Measurements from ENCODE around the gene FAM110A.
"Not testable (repeated sequence)": the region's sequence is repeated elsewhere in the genome, so short reads cannot be mapped to it uniquely, and the experiment has no call there.

The FAM110A gene

DNA sequence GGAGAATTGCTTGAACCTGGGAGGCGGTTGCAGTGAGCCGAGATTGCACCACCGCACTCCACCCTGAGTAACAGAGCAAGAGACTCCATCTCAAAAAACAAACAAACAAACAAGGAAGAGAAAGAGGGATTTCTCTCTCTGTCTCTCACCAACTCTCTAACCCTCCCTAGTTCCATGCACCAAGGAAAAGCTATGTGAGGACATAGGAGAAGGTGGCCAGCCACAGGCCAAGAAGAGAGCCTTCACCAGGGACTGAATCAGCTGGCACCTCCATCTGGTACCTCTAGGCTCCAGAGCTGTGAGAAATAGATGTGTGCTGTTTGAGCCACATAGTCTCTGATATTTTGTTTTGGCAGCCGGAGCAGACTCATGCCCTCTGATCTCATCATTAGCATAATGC, 9.0 kb upstream of the FAM110A start:
- DNase-seq, result no peak

DNA sequence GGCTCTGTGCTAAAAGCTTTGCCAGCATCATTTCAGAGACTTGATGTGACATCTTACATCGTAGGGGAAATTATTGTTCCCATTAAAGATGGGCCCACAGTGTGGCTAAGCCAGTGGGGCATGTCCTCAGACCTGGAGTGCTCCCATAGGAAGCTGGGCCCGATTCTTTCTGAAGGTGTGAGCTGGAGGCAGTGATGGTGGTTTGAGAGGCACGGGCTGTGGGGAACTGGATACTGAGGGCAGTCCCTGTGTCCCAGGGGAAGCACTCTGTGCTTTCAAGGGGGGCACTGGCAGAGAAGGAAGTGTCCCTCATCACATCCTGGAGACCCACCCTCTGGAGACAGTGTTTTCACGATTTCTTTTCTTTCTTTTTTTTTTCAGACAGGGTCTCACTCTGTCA, 8.6 kb upstream of the FAM110A start:
- no peak for DNase-seq

GRCh38 chr20:825710-826421, 7.6 kb upstream of the FAM110A start:
- peak; percentile 61 for DNase-seq

DNA sequence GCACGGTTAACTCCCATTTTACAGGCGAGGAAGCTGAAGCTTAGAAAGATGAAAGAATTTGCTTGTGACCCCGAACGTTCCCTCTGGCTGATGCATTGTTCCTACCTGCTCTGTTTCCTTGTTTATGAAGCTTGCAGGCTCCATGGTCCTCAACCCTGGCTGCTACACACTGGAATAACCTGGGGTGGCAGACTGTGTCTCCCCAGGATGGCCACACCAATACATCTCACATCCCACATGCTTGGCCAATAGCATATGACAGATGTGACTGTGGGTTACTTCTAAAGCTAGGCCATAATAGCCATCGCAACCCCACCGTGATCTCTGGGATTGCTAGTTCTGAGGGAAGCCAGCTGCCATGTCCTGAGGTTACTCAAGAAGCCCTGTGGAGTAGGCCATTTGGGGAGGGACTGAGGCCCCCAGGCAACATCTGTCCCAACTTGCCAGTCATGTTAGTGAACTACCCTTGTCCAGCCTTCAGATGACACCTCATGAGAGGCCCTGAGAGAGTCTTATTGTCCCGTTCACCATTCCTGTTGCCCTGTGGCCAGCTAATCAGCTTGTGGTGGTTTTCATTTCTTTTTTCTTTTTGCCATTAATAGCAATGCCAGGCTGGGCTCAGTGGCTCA, 6.7 kb upstream of the FAM110A start:
- DNase-seq, result no peak

- not testable (repeated sequence) for DNase-seq
Measured at GRCh38 chr20:827981-828380, 5.5 kb upstream of the FAM110A start.

- no peak for DNase-seq
Measured at GRCh38 chr20:828987-829386, 4.5 kb upstream of the FAM110A start.

DNA sequence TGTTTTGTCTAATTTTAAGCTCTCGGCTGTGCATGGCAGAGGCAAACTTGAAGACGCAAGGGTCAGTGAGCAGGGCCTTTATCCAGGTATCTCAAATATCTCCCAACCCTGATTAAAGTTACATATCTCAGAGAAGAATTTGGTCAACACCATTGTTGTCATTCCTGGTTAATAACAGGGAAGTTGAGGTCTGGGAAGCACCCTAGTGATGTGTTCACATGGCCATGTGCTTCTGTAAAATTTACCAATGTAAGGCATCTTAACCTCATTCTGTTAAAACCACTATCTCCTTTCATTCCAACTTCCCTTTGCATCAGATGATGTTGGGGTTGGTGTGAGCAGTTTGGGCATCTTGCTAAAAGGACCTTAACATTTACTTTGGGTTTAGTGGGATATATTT, 4.0 kb upstream of the FAM110A start:
- DNase-seq, result peak; percentile 91

DNA sequence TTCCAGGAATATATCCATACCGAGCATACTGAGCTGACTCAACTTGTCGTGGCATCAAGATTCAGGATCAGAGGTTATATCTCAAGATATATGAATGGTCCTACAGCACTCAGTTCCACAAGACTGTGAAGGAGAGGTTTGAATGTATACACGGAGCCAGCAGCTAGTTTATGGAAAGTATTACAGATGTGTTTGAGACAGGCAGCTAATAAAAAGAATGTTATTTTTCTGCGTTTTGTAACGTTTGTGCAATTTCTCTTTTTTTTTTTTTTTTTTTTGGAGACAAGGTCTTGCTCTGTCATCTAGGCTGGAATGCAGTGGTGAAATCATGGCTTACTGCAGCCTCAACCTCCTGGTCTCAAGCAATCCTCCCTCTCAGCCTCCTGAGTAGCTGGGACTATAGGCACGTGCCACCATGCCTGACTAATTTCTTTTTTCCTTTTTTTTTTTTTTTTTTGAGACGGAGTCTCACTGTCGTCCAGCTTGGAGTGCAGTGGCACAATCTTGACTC, 3.4 kb upstream of the FAM110A start:
- no peak for DNase-seq

- DNase-seq, result no peak
Measured at GRCh38 chr20:831251-831650, 2.3 kb upstream of the FAM110A start.

- DNase-seq, result no peak
Measured at GRCh38 chr20:831956-832355, 1.6 kb upstream of the FAM110A start.

DNA sequence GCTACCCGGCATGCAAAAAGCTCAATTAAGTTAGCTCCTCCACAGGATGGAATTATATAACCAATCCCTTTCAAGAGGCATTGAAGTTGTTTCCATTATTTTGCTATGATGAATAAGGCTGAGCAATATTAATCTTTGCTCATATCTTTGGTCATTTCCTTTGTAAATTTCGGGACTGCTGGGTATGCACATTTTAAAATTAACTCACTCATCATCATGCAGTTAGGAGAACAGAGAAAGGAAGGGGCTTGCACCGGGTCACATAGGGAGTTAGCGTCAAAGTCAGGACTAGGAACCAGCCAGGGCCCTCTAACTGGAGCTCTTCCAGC, 430 bp upstream of the FAM110A start:
- no peak for DNase-seq

- no peak for DNase-seq
Measured at GRCh38 chr20:834151-834746, 734 bp downstream of the FAM110A start.

DNA sequence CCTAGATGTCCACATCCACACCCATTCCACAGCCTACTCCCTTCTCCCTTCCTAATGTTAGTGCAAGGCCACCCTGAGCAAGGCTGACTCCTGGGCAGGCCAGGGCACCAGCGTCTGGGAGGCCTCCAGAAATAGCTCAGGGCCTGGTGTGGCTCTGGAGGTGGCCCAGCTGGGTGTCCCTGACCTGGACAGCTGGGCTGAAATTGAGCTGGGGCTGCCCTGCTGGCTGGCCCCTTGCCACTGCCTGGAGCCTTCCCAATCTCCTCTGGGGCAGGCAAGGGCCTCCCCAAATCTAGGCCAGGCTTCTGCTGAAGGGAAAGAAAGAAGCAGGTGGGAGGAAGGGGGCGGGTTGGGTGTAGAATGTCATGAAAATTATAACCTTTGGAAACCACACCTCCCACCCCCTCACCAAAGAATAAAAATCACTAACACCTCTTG, 2.1 kb downstream of the FAM110A start:
- DNase-seq, result no peak

DNA sequence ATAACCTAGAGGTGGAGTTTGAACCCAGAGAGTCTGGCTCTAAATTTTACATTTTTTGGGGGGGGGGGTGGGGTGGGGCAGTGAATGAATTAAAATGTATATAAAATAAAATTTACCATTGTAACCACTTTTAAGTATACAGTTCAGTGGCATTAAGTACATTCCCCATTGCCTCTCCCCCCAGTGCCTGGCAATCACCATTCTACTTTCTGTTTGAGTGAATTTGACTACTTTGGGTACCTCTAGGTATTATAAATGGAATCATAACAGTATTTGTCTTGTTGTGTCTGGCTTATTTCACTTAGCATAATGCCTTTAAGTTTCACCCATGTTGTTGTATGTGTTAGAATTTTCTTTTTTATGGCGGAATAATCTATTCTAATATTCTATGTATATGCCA, 2.7 kb downstream of the FAM110A start:
- DNase-seq, result no peak

DNA sequence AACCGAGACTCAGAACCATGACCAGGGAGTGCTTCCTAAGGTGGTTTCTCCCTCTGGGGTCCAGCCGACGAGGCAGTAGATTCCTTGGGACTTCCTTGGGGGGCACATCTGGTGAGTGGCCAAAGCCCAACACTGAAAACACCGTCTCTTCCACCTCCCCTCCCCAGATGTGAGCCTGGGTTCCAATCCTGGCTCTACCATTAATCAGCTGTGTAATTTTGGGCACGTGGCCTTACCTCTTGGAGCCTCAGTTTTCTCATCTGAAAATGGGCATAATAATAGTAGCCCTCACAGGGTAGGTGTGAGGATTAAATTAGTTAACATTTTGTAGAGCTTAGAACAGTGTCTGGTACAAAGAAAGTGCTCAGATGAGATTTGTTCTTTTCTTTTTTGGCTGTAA, 5.5 kb downstream of the FAM110A start:
- DNase-seq, result no peak

DNA sequence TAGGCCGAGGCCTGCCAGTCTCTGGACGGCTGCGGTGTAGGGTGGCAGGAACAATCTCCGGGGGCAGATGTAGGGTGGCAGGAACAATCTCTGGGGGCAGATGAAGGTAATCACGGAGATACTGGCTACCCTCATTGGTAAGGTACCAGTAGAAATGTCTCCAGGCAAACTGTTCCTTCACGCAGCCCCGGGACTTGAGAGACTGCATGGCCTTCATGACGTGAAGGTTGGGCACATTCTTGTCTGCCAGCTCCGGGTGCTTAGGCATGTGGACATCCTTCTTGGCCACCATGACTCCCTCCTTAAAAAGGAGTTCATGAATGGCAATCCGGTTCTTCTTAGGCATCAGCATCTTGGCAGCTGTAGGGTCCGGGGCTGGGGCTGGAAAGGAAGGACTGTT, 6.1 kb downstream of the FAM110A start:
- no peak for DNase-seq

GRCh38 chr20:840503-840857, 7.0 kb downstream of the FAM110A start:
- no peak for DNase-seq

DNA sequence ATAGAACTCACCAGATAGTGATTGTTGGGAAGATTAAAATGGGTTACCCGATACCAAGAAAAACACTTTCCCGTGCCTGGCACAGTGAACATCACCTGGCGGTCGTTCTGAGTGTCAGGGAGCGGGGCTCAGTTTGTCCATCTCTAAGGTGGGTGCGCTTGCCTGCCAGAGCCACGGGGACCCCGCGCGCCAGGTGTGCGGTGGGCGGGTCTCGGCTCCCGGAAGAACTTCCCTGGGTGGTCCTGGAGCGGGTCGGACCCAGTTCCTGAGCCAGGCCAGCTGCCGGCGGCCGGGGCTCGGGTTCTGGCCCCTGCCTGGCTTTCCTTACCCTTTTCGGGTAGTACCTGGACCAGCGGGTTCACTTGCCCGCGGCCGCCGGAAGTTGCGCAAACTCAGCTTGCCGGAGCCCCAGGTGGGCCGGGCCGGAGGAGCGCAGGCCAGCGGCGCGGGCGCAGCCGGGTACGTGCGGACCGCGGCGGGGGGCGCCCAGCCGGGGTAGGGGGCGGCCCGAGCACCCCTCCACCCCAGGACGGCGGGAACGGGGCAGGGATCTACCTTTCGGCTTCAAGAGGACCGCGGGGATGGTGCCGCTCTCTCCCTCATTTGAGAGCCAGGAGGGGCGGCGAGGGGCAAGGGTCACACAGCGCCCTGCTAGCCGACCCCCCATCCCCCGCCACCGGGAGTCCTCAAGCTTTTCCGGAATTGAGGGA, 7.5 kb downstream of the FAM110A start:
- DNase-seq, result no peak

- DNase-seq, result no peak
Measured at GRCh38 chr20:841568-842546, 8.3 kb downstream of the FAM110A start.

- no peak for DNase-seq
Measured at GRCh38 chr20:842547-842940, 9.0 kb downstream of the FAM110A start.

- DNase-seq, result no peak
Measured at GRCh38 chr20:843912-844311, 10.4 kb downstream of the FAM110A start.

GRCh38 chr20:844473-845225, 11.1 kb downstream of the FAM110A start:
- DNase-seq, result peak; percentile 57
